Osteocyte (in vitro differentiated cells): Measurements from ENCODE around the gene TOX2. TPM values are rescaled to one million over a fixed set of nuclear protein-coding genes. Genes with fewer than 3 reads are reported as not detected.

Experiments
- DNase-seq: peaks from one replicate; pipeline ENCODE4 v3.0.0; 2021; ENCODE audit warnings: mixed read lengths; ENCODE audit not compliant: unreplicated experiment; ENCODE audit errors: extremely low spot score
- H3K27ac Mint-ChIP-seq: one replicate; pipeline ENCODE4 v1.8.0; 2021; ENCODE audit warnings: mild to moderate bottlenecking, mixed read lengths; ENCODE audit not compliant: unreplicated experiment
- H3K27me3 Mint-ChIP-seq: one replicate; pipeline ENCODE4 v1.8.0; 2021; ENCODE audit warnings: mixed read lengths; ENCODE audit not compliant: unreplicated experiment
- H3K36me3 Mint-ChIP-seq: one replicate; pipeline ENCODE4 v1.8.0; 2021; ENCODE audit warnings: mixed read lengths; ENCODE audit not compliant: unreplicated experiment
- H3K4me1 Mint-ChIP-seq: one replicate; pipeline ENCODE4 v1.8.0; 2021; ENCODE audit warnings: mixed read lengths; ENCODE audit not compliant: unreplicated experiment
- H3K4me3 Mint-ChIP-seq: one replicate; pipeline ENCODE4 v1.8.0; 2021; ENCODE audit warnings: mild to moderate bottlenecking, moderate library complexity, mixed read lengths; ENCODE audit not compliant: unreplicated experiment
- H3K9me3 Mint-ChIP-seq: one replicate; pipeline ENCODE4 v1.8.0; 2021; ENCODE audit warnings: mixed read lengths; ENCODE audit not compliant: unreplicated experiment
- CTCF ChIP-seq: fragments of 200-600 bp; sonication (generic); IDR thresholded peaks from 2 replicates; pipeline ENCODE4 v1.5.0; 2021; ENCODE audit warnings: antibody characterized with exemption, mild to moderate bottlenecking, moderate library complexity
- total RNA-seq: library from RNA; stranded (reverse); gene quantifications from 2 replicates; pipeline ENCODE4 v1.2.1, GENCODE V29; 2021

TOX2 gene
- total RNA-seq, 1 donor from 2014 or later, result not detected

- no peak for DNase-seq
- peaks cover 16% of the 10 kb centered on the region for H3K27me3 Mint-ChIP-seq
- H3K9me3 Mint-ChIP-seq, result no peaks in the 10 kb centered on the region
- no peaks in the 10 kb centered on the region for H3K36me3 Mint-ChIP-seq
- no peak overlapping the region for H3K4me3 Mint-ChIP-seq
- H3K27ac Mint-ChIP-seq, result no peak overlapping the region
- no peak for TF ChIP-seq CTCF
- no peaks in the 10 kb centered on the region for H3K4me1 Mint-ChIP-seq
Measured at GRCh38 chr20:43963233-43963632, 48.6 kb downstream of the TOX2 start.

- no peak overlapping the region for H3K4me3 Mint-ChIP-seq
- H3K9me3 Mint-ChIP-seq, result no peaks in the 10 kb centered on the region
- no peaks in the 10 kb centered on the region for H3K36me3 Mint-ChIP-seq
- DNase-seq, result no peak
- H3K27me3 Mint-ChIP-seq, result peaks cover 15% of the 10 kb centered on the region
- no peak overlapping the region for H3K27ac Mint-ChIP-seq
- no peak for TF ChIP-seq CTCF
- H3K4me1 Mint-ChIP-seq, result no peaks in the 10 kb centered on the region
Measured at GRCh38 chr20:43963872-43964791, 49.5 kb downstream of the TOX2 start.

GRCh38 chr20:43968341-43969000, 53.8 kb downstream of the TOX2 start:
- Mint-ChIP-seq H3K36me3 (no peaks in the 10 kb centered on the region), H3K27ac (no peak overlapping the region), H3K4me1 (no peaks in the 10 kb centered on the region), H3K27me3 (peaks cover 23% of the 10 kb centered on the region), H3K4me3 (no peak overlapping the region), H3K9me3 (no peaks in the 10 kb centered on the region)
- no peak for TF ChIP-seq CTCF
- DNase-seq, result no peak

- no peak for DNase-seq
- Mint-ChIP-seq H3K4me3 (no peak overlapping the region), H3K27me3 (peaks cover 23% of the 10 kb centered on the region), H3K4me1 (no peaks in the 10 kb centered on the region), H3K9me3 (no peaks in the 10 kb centered on the region), H3K36me3 (no peaks in the 10 kb centered on the region), H3K27ac (no peak overlapping the region)
- no peak for TF ChIP-seq CTCF
Measured at GRCh38 chr20:43969028-43969447, 54.4 kb downstream of the TOX2 start.
